HL-60 (cell line): Measurements from ENCODE around the gene ELP4.

Source experiments
- GABPA ChIP-seq: IDR thresholded peaks from 2 replicates; pipeline ENCODE4 v1.6.1; 2012; ENCODE audit warnings: low read depth
- POLR2AphosphoS5 ChIP-seq: IDR thresholded peaks from 2 replicates; pipeline ENCODE4 v1.6.1; 2012; ENCODE audit warnings: low read depth
- SPI1 ChIP-seq: IDR thresholded peaks from 2 replicates; pipeline ENCODE4 v1.6.1; 2012; ENCODE audit warnings: low read depth, mild to moderate bottlenecking, borderline replicate concordance
- TF ChIP-seq, protein P1 (sequence below): IDR thresholded peaks from one replicate; pipeline ENCODE4 v1.5.1; 2011; ENCODE audit warnings: low read length, control low read depth, inconsistent platforms; ENCODE audit not compliant: insufficient read depth

DNA sequence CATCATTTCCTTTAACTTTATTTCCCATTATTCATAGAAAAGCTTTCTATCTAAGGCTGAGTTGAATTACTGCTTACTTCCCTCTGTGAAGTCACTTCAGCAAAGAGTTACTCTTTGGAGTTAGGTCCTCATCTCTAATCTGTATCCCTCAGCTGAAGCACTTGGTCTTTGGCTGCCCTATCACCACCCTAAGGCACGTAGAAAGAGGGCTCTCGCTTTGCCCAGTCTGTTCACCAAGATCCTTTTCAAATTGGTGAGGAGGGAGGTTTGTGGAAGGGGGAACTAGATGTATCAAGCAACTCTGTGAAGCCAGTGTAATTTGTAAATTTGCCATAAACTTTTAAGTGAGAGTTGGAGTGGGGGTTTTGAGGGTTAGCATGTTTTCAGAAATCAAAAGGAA is 258.1 kb downstream of the ELP4 start:
- TF ChIP-seq, protein P1, sequence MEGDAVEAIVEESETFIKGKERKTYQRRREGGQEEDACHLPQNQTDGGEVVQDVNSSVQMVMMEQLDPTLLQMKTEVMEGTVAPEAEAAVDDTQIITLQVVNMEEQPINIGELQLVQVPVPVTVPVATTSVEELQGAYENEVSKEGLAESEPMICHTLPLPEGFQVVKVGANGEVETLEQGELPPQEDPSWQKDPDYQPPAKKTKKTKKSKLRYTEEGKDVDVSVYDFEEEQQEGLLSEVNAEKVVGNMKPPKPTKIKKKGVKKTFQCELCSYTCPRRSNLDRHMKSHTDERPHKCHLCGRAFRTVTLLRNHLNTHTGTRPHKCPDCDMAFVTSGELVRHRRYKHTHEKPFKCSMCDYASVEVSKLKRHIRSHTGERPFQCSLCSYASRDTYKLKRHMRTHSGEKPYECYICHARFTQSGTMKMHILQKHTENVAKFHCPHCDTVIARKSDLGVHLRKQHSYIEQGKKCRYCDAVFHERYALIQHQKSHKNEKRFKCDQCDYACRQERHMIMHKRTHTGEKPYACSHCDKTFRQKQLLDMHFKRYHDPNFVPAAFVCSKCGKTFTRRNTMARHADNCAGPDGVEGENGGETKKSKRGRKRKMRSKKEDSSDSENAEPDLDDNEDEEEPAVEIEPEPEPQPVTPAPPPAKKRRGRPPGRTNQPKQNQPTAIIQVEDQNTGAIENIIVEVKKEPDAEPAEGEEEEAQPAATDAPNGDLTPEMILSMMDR = no peak
- no peak for TF ChIP-seq POLR2AphosphoS5
- TF ChIP-seq SPI1 = no peak
- no peak for TF ChIP-seq GABPA
